GM12878 (cell line): Measurements from ENCODE around the gene FGD5. TPM values are rescaled to one million over a fixed set of nuclear protein-coding genes. Genes with fewer than 3 reads are reported as not detected.

ENCODE experiments used
- ATAC-seq: fragments of 200-7000 bp; cut with Tn5 transposase; 3 replicates; pipeline ENCODE4 v1.9.1; 2020; ENCODE audit warnings: mild to moderate bottlenecking, moderate library complexity
- BruUV-seq: library from RNA; stranded (reverse); fragments of 400-500 nt; replicated peaks from 2 replicates; lab custom pipeline; 2021; lab: Mats Ljungman, UMichigan
- CTCF ChIA-PET: fragments of 300-600 bp; sonication (Branson Sonifier 250); formaldehyde crosslinking; extraction: SDS; loops from one replicate; lab custom pipeline; 2021; ENCODE audit warnings: inconsistent platforms; lab: Yijun Ruan, JAX
- POLR2A ChIA-PET: fragments of 350-600 bp; formaldehyde crosslinking; extraction: SDS; loops from one replicate; lab custom pipeline; 2021; ENCODE audit warnings: inconsistent platforms; lab: Charles Lee
- RAD21 ChIA-PET: fragments of 300-600 bp; sonication (Branson Sonifier 250); formaldehyde crosslinking; loops from one replicate; lab custom pipeline; 2023; ENCODE audit warnings: antibody characterized with exemption; ENCODE audit not compliant: unreplicated experiment; lab: Charles Lee
- SMC1A ChIA-PET: fragments of 300-600 bp; sonication (Branson Sonifier 250); formaldehyde crosslinking; loops from one replicate; lab custom pipeline; 2023; ENCODE audit not compliant: unreplicated experiment, uncharacterized antibody; lab: Charles Lee
- DNase-seq: peaks from one replicate; pipeline ENCODE4 v3.0.0-alpha.2; 2011; ENCODE audit warnings: low read depth, low spot score
- FAIRE-seq: peaks from 3 replicates; lab custom pipeline; 2011; peaks lifted over from hg19 to GRCh38; lab: Jason Lieb, UNC
- H2AFZ ChIP-seq: 2 replicates; pipeline ENCODE4 v1.6.0; 2011; ENCODE audit warnings: low read depth, low read length, control low read depth; ENCODE audit not compliant: control insufficient read depth
- H3K27ac ChIP-seq: 2 replicates; pipeline ENCODE4 v1.5.1; 2011; ENCODE audit warnings: control low read depth; ENCODE audit not compliant: control insufficient read depth, insufficient read depth
- H3K27me3 ChIP-seq, 2 experiments: replicated peaks in 1 of 2; 2 replicates each; pipeline versions ENCODE4 v1.6.0 to v1.6.1; 2011; ENCODE audit warnings: low read length in 1 of 2; ENCODE audit not compliant: control insufficient read depth in 2 of 2, insufficient read depth in 2 of 2
- H3K36me3 ChIP-seq, 2 experiments: 2 replicates each; pipeline ENCODE4 v1.5.1; 2011; ENCODE audit warnings: low read length in 1 of 2; ENCODE audit not compliant: control insufficient read depth in 2 of 2, insufficient read depth in 2 of 2
- H3K4me1 ChIP-seq: 2 replicates; pipeline ENCODE4 v1.6.1; 2011; ENCODE audit warnings: mild to moderate bottlenecking, low read length, moderate library complexity, mixed read lengths; ENCODE audit not compliant: control insufficient read depth, insufficient read depth
- H3K4me2 ChIP-seq: 2 replicates; pipeline ENCODE4 v1.6.0; 2011; ENCODE audit warnings: control low read depth; ENCODE audit not compliant: control insufficient read depth, insufficient read depth
- H3K4me3 ChIP-seq: fragments of 200-600 bp; sonication (generic); 2 replicates; pipeline ENCODE4 v1.5.1; 2016
- H3K79me2 ChIP-seq: 2 replicates; pipeline ENCODE4 v1.6.0; 2011; ENCODE audit warnings: low read length; ENCODE audit not compliant: control insufficient read depth, insufficient read depth
- H3K9ac ChIP-seq: 2 replicates; pipeline ENCODE4 v1.8.0; 2011; ENCODE audit warnings: low read length, control low read depth, mixed read lengths; ENCODE audit not compliant: control insufficient read depth, insufficient read depth
- H3K9me3 ChIP-seq: replicated peaks from 3 replicates; pipeline ENCODE4 v1.5.1; 2011; ENCODE audit warnings: mild to moderate bottlenecking, low read length; ENCODE audit not compliant: control insufficient read depth, insufficient read depth
- H4K20me1 ChIP-seq: 2 replicates; pipeline ENCODE4 v1.6.0; 2011; ENCODE audit not compliant: control insufficient read depth, insufficient read depth
- ESRRA ChIP-seq: IDR thresholded peaks from 2 replicates; pipeline ENCODE4 v1.6.1; 2012; ENCODE audit warnings: mild to moderate bottlenecking, low read length, improper control_type of control experiment
- FOS ChIP-seq: IDR thresholded peaks from 3 replicates; pipeline ENCODE4 v1.6.1; 2011; ENCODE audit warnings: borderline replicate concordance; ENCODE audit not compliant: insufficient read length; ENCODE audit errors: extremely low read depth
- MLLT1 ChIP-seq: fragments of 450-650 bp; IDR thresholded peaks from 2 replicates; pipeline ENCODE4 v1.6.1; 2016; ENCODE audit warnings: mild to moderate bottlenecking
- PAX5 ChIP-seq: IDR thresholded peaks from 2 replicates; pipeline ENCODE4 v1.6.1; 2011; ENCODE audit warnings: low read depth, low read length, borderline replicate concordance
- RFX5 ChIP-seq: IDR thresholded peaks from 2 replicates; pipeline ENCODE4 v1.6.1; 2011; ENCODE audit warnings: low read depth, low read length, improper control_type of control experiment
- TARDBP ChIP-seq: IDR thresholded peaks from 2 replicates; pipeline ENCODE4 v1.6.1; 2016; ENCODE audit warnings: borderline replicate concordance
- ZNF24 ChIP-seq: fragments of 450-650 bp; IDR thresholded peaks from 2 replicates; pipeline ENCODE4 v1.6.1; 2017; ENCODE audit warnings: antibody characterized with exemption, mild to moderate bottlenecking
- WGBS: methylation state at CpG from one replicate; pipeline ENCODE4 v1.1.6; 2016; ENCODE audit warnings: low lambda C conversion rate; ENCODE audit not compliant: insufficient replicate concordance, insufficient coverage; ENCODE audit errors: missing lambda C conversion rate; 5-methylcytosine and 5-hydroxymethylcytosine counted together
- in situ Hi-C: fragments of 300-500 bp; cut with MboI; formaldehyde crosslinking; loops from 9 replicates; pipeline ENCODE4 v1.14.3; 2018; ENCODE audit warnings: mixed read lengths
- intact Hi-C: fragments of 100-400 bp; cut with micrococcal nuclease; formaldehyde crosslinking; loops from one replicate; pipeline ENCODE4 v1.14.2; 2022; ENCODE audit not compliant: unreplicated experiment
- polyA plus RNA-seq, 11 experiments: library from polyadenylated mRNA; depleted of rRNA in 4 of 11; unstranded in 6 of 11; stranded (reverse) in 5 of 11; fragments of >200 nt; fragmentation: Nextera tagmentation in 4 of 11; fragmentation: Illumina TruSeq in 1 of 11; extraction: Ambion mirVana in 4 of 11; extraction: Trizol in 1 of 11; gene quantifications; 1 replicate in 1 of 11; 2 replicates in 10 of 11; pipeline versions ENCODE4 v1.2.1 to v1.2.3, GENCODE V29; 2011 to 2016; ENCODE audit warnings: inconsistent platforms in 2 of 11, missing spikeins in 2 of 11, low read depth in 1 of 11
- total RNA-seq, 4 experiments: library from RNA; depleted of rRNA in 3 of 4; stranded (reverse); fragments of >200 nt in 3 of 4; fragmentation: Illumina TruSeq in 1 of 4; extraction: Trizol in 1 of 4; gene quantifications; 2 replicates each; pipeline versions ENCODE4 v1.2.1 to v1.2.3, GENCODE V29; 2013 to 2021

FGD5 gene
- total and polyA plus RNA-seq, 10 of the 15 experiments (the other 5 are each of a cell fraction or from before 2014, with no cell fraction given) = 0.03 to 0.13 (median 0.11) TPM; not detected in 3

- H3K27me3 ChIP-seq = peaks cover 1 to 2% of the 10 kb centered on the region in 2 experiments; a peak in 2 of 4 replicates
- H3K4me3 ChIP-seq = no peak overlapping the region
- H4K20me1 ChIP-seq = no peaks in the 10 kb centered on the region
- CTCF ChIA-PET = interaction anchor here (0.8 to 4.4 kb wide), 4 partner anchors 14 to 255 kb away, joined by 3 to 46 read pairs (median 3); partner anchors contain the start of gene C3orf20
- H3K4me1 ChIP-seq = no peaks in the 10 kb centered on the region
- DNase-seq (no peak), FAIRE-seq (no peak)
- no peak overlapping the region for H3K27ac ChIP-seq
- SMC1A ChIA-PET = interaction anchor here (1.1 to 1.6 kb wide), 2 partner anchors 15 to 125 kb away, joined by 5 to 6 read pairs; no protein-coding TSS in a partner anchor
- RAD21 ChIA-PET = interaction anchor here (1.1 kb wide), 1 partner anchor 39 kb away, joined by 4 read pairs; no protein-coding TSS in a partner anchor
- in situ Hi-C loops = loop anchor here (5.0 kb wide), 1 partner anchor 126 kb away; no protein-coding TSS in a partner anchor
- H3K9me3 ChIP-seq = no peaks in the 10 kb centered on the region
- no peaks in the 10 kb centered on the region for H3K36me3 ChIP-seq
- intact Hi-C loops = no loop called here
- BruUV-seq = no TSS peak
- TF ChIP-seq FOS (no peak), ESRRA (no peak), MLLT1 (peak; percentile 52; the same call in 1 of the 2 replicates), TARDBP (no peak), ZNF24 (no peak), PAX5 (no peak), RFX5 (no peak)
- TF ChIP-seq, all 136 proteins: peak for 1
- Histone ChIP-seq H3K9ac (no peak overlapping the region), H3K79me2 (no peaks in the 10 kb centered on the region), H2AFZ (no peak overlapping the region), H3K4me2 (no peak overlapping the region)
- ATAC-seq = no peak
- POLR2A ChIA-PET = no interaction called here
- WGBS = 50% methylated on average over 2 of the region's 2 CpGs
Measured at GRCh38 chr3:14795996-14796395, 22.8 kb upstream of the FGD5 start.
